T-cell (primary cell): ENCODE results near the gene RBFOX1. TPM values are rescaled to one million over a fixed set of nuclear protein-coding genes. Genes with fewer than 3 reads are reported as not detected.

Source experiments
- ATAC-seq, 4 experiments: fragments of 200-7000 bp in 3 of 4; fragments of 150-1000 bp in 1 of 4; cut with Tn5 transposase; replicated peaks in 1 of 4; 1 replicate in 3 of 4; 2 replicates in 1 of 4; pipeline ENCODE4 v1.10.0; 2021; ENCODE audit warnings: moderate library complexity in 3 of 4, mild to moderate bottlenecking in 2 of 4, moderate number of reproducible peaks in 1 of 4
- CTCF ChIA-PET, 2 donors: fragments of 300-600 bp; sonication (Branson Sonifier 250); formaldehyde crosslinking; loops; one replicate each; lab custom pipeline; 2022; ENCODE audit warnings: antibody characterized with exemption in 2 of 2; lab: Charles Lee
- POLR2A ChIA-PET, 2 donors: fragments of 300-600 bp; sonication (Branson Sonifier 250); formaldehyde crosslinking; loops; one replicate each; lab custom pipeline; 2022; ENCODE audit warnings: antibody characterized with exemption in 2 of 2; lab: Charles Lee
- DNase-seq, 35 experiments: peaks; one replicate each; pipeline versions ENCODE4 v3.0.0 to v3.0.0-alpha.2; 2013 to 2023
- H3K27ac ChIP-seq: one replicate; pipeline ENCODE4 v1.5.1; 2013; ENCODE audit warnings: low read length
- H3K27me3 ChIP-seq, 2 experiments: replicated peaks in 1 of 2; 1 replicate in 1 of 2; 2 replicates in 1 of 2; pipeline versions ENCODE4 v1.6.1 to v1.7.0; 2013; ENCODE audit warnings: low read length in 1 of 2, mixed read lengths in 1 of 2; ENCODE audit not compliant: control insufficient read depth in 2 of 2, insufficient read depth in 2 of 2; ENCODE audit errors: extremely low read depth in 1 of 2
- H3K36me3 ChIP-seq, 2 donors: 1 replicate in 1 of 2; 2 replicates in 1 of 2; pipeline versions ENCODE4 v1.6.1 to v1.7.0; 2013; ENCODE audit warnings: low read length in 1 of 2; ENCODE audit not compliant: control insufficient read depth in 2 of 2, insufficient read depth in 1 of 2; ENCODE audit errors: extremely low read depth in 1 of 2
- H3K4me1 ChIP-seq, 2 experiments: 1 replicate in 1 of 2; 2 replicates in 1 of 2; pipeline versions ENCODE4 v1.6.1 to v1.7.0; 2013; ENCODE audit warnings: low read length in 2 of 2, mixed read lengths in 1 of 2; ENCODE audit not compliant: insufficient read depth in 2 of 2, control insufficient read depth in 1 of 2; ENCODE audit errors: extremely low read depth in 1 of 2
- H3K4me3 ChIP-seq, 2 donors: 1 replicate in 1 of 2; 2 replicates in 1 of 2; pipeline versions ENCODE4 v1.5.1 to v1.7.0; 2013; ENCODE audit warnings: mild to moderate bottlenecking in 2 of 2, low read length in 1 of 2, moderate library complexity in 1 of 2; ENCODE audit not compliant: control insufficient read depth in 1 of 2; ENCODE audit errors: extremely low read depth in 1 of 2
- H3K9me3 ChIP-seq: 2 replicates; pipeline ENCODE4 v1.7.0; 2013
- H3K27ac Mint-ChIP-seq, 2 donors: one replicate each; pipeline ENCODE4 v1.8.0; 2020 to 2021; ENCODE audit warnings: mild to moderate bottlenecking in 2 of 2, mixed read lengths in 2 of 2
- H3K27me3 Mint-ChIP-seq, 2 donors: one replicate each; pipeline ENCODE4 v1.8.0; 2021 to 2022; ENCODE audit warnings: mixed read lengths in 2 of 2
- H3K36me3 Mint-ChIP-seq: one replicate; pipeline ENCODE4 v1.8.0; 2021; ENCODE audit warnings: mixed read lengths
- H3K4me1 Mint-ChIP-seq, 3 donors: one replicate each; pipeline ENCODE4 v1.8.0; 2020 to 2022; ENCODE audit warnings: mixed read lengths in 3 of 3, mild to moderate bottlenecking in 1 of 3
- H3K4me3 Mint-ChIP-seq, 3 donors: one replicate each; pipeline ENCODE4 v1.8.0; 2020 to 2022; ENCODE audit warnings: mild to moderate bottlenecking in 3 of 3, mixed read lengths in 3 of 3, moderate library complexity in 3 of 3
- H3K9me3 Mint-ChIP-seq, 3 donors: one replicate each; pipeline ENCODE4 v1.8.0; 2020 to 2022; ENCODE audit warnings: mixed read lengths in 3 of 3
- WGBS: methylation state at CpG from one replicate; pipeline ENCODE4 v1.1.5; 2013; ENCODE audit warnings: missing lambda C conversion rate; ENCODE audit not compliant: insufficient coverage; 5-methylcytosine and 5-hydroxymethylcytosine counted together
- total RNA-seq, 35 experiments: library from RNA in 6 of 35; stranded (reverse) in 6 of 35; fragments of 120-200 nt in 1 of 35; gene quantifications; one replicate each; pipeline versions ENCODE4 v1.2.1 to v1.2.4 and lab custom pipeline; 2013 to 2026

The RBFOX1 gene
- total RNA-seq, 5 donors from 2014 or later (not counting 1 experiment from before 2014, with no cell fraction given), result not detected

GRCh38 chr16:7381671-7382070 lies 49.0 kb downstream of the RBFOX1 start:
- no peaks in the 10 kb centered on the region for H3K4me1 Mint-ChIP-seq
- no peaks in the 10 kb centered on the region for H3K9me3 ChIP-seq
- H3K27ac Mint-ChIP-seq, result no peak overlapping the region
- DNase-seq, result no peak
- H3K36me3 ChIP-seq, result no peaks in the 10 kb centered on the region
- no peak for ATAC-seq
- no peaks in the 10 kb centered on the region for H3K4me1 ChIP-seq
- no peaks in the 10 kb centered on the region for H3K27me3 ChIP-seq
- H3K27ac ChIP-seq, result no peak overlapping the region
- H3K36me3 Mint-ChIP-seq, result no peaks in the 10 kb centered on the region
- peaks cover 11 to 20% (median 18%) of the 10 kb centered on the region in 3 donors for H3K9me3 Mint-ChIP-seq
- POLR2A ChIA-PET, result no interaction called here
- whole genome bisulfite sequencing, result 14% methylated on average over 1 of the region's 6 CpGs
- H3K4me3 Mint-ChIP-seq, result no peak overlapping the region
- H3K27me3 Mint-ChIP-seq, result no peaks in the 10 kb centered on the region
- CTCF ChIA-PET, result no interaction called here
- no peak overlapping the region for H3K4me3 ChIP-seq

DNA sequence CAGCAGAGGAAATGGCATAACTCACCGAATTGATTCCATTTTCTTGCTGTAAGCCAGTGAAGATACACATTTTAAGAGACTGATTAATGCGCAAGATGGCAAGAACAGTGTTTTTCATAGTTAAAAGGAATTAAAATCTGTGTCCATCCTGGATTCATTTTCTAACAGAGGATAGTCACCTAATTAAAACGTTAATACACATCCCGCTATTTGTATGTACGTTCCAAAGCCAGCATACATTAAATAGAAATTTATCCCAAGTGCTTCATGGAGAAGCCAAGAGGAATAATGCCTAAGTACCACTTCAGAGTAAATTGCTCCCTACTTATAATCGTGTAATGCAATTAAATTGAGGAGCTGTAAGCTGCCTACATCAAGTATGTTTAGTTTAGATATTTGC lies 49.9 kb downstream of the RBFOX1 start:
- Mint-ChIP-seq H3K9me3 (peaks cover 10 to 19% (median 18%) of the 10 kb centered on the region in 3 donors), H3K27ac (no peak overlapping the region), H3K27me3 (no peaks in the 10 kb centered on the region), H3K36me3 (no peaks in the 10 kb centered on the region), H3K4me3 (no peak overlapping the region), H3K4me1 (no peaks in the 10 kb centered on the region)
- DNase-seq, result no peak
- H3K36me3 ChIP-seq, result no peaks in the 10 kb centered on the region
- no peaks in the 10 kb centered on the region for H3K4me1 ChIP-seq
- no CpG with 5 or more reads among the region's 6 CpGs for WGBS
- no peak overlapping the region for H3K27ac ChIP-seq
- POLR2A ChIA-PET, result no interaction called here
- no peaks in the 10 kb centered on the region for H3K9me3 ChIP-seq
- no peak overlapping the region for H3K4me3 ChIP-seq
- no peak for ATAC-seq
- CTCF ChIA-PET, result interaction anchor here in 1 of 2 donors (0.7 kb wide), 1 partner anchor 9 kb away, joined by 3 read pairs; no protein-coding TSS in a partner anchor
- H3K27me3 ChIP-seq, result no peaks in the 10 kb centered on the region

- 88% methylated on average over 2 of the region's 5 CpGs for WGBS
- POLR2A ChIA-PET, result no interaction called here
- H3K9me3 ChIP-seq, result no peaks in the 10 kb centered on the region
- Mint-ChIP-seq H3K4me1 (no peaks in the 10 kb centered on the region), H3K27me3 (no peaks in the 10 kb centered on the region), H3K9me3 (peaks cover 11 to 14% (median 12%) of the 10 kb centered on the region in 3 donors), H3K27ac (no peak overlapping the region), H3K36me3 (no peaks in the 10 kb centered on the region), H3K4me3 (no peak overlapping the region)
- H3K36me3 ChIP-seq, result no peaks in the 10 kb centered on the region
- H3K27ac ChIP-seq, result no peak overlapping the region
- ATAC-seq (no peak), DNase-seq (no peak)
- H3K4me1 ChIP-seq, result no peaks in the 10 kb centered on the region
- no peak overlapping the region for H3K4me3 ChIP-seq
- no peaks in the 10 kb centered on the region for H3K27me3 ChIP-seq
- CTCF ChIA-PET, result no interaction called here
Observed at GRCh38 chr16:7390974-7391373, 58.3 kb downstream of the RBFOX1 start.

DNA sequence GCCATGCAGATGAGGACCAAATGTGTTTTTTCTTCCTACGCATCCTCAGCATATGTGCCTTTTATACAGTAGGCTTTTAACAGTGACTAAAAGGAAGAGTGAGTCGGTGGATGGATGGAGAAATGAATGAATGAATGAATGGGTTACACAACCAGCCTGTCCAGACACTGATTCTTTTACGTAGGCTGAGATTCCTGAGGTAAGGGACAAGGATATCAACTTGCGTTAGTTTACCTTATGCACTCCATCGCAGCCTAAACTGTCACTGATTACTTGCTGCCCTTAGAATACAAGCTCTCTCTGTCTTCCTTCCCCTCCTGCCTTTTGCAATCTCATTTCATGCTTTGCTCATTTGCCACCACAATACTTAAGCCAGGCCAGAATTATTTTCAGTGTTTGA lies 59.0 kb downstream of the RBFOX1 start:
- H3K27ac Mint-ChIP-seq, result no peak overlapping the region
- peaks cover 7 to 14% (median 12%) of the 10 kb centered on the region in 3 donors for H3K9me3 Mint-ChIP-seq
- Histone ChIP-seq H3K4me3 (no peak overlapping the region), H3K9me3 (no peaks in the 10 kb centered on the region), H3K27me3 (no peaks in the 10 kb centered on the region), H3K27ac (no peak overlapping the region), H3K36me3 (no peaks in the 10 kb centered on the region), H3K4me1 (no peaks in the 10 kb centered on the region)
- ChIA-PET CTCF (no interaction called here), POLR2A (no interaction called here)
- H3K36me3 Mint-ChIP-seq, result no peaks in the 10 kb centered on the region
- H3K27me3 Mint-ChIP-seq, result no peaks in the 10 kb centered on the region
- DNase-seq (no peak), ATAC-seq (no peak)
- no peaks in the 10 kb centered on the region for H3K4me1 Mint-ChIP-seq
- no peak overlapping the region for H3K4me3 Mint-ChIP-seq
- WGBS, result 100% methylated on average over 1 of the region's 5 CpGs

DNA sequence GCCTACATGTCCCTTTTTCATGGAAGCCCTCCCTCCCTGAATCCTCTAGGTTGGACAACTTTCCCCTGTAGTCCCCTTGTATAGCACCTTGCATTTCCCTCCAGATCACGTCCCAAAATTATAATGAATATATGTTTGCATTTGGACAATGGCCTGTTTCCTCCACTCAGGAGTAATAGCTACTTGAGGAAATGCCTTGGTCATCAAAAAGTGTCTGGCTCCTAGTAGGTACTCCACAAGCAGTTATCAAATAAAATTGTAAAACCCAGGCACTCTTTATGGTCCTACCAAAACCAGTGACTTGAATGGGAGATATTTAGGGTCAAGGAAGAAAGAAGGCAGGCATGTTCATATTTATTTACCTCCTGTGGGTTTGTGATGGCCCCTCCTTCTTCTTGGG lies 59.6 kb downstream of the RBFOX1 start:
- ATAC-seq (no peak), DNase-seq (no peak)
- Mint-ChIP-seq H3K4me3 (no peak overlapping the region), H3K36me3 (no peaks in the 10 kb centered on the region), H3K27ac (no peak overlapping the region), H3K27me3 (no peaks in the 10 kb centered on the region), H3K9me3 (peaks cover 5 to 16% (median 12%) of the 10 kb centered on the region in 3 donors), H3K4me1 (no peaks in the 10 kb centered on the region)
- H3K4me3 ChIP-seq, result no peak overlapping the region
- no peaks in the 10 kb centered on the region for H3K4me1 ChIP-seq
- H3K27me3 ChIP-seq, result no peaks in the 10 kb centered on the region
- ChIA-PET CTCF (no interaction called here), POLR2A (no interaction called here)
- WGBS, result no CpG with 5 or more reads among the region's 1 CpG
- H3K27ac ChIP-seq, result no peak overlapping the region
- H3K9me3 ChIP-seq, result no peaks in the 10 kb centered on the region
- no peaks in the 10 kb centered on the region for H3K36me3 ChIP-seq

GRCh38 chr16:7393680-7394079 lies 61.0 kb downstream of the RBFOX1 start:
- DNase-seq (no peak), ATAC-seq (no peak)
- H3K9me3 ChIP-seq, result no peaks in the 10 kb centered on the region
- ChIA-PET CTCF (no interaction called here), POLR2A (no interaction called here)
- H3K4me1 Mint-ChIP-seq, result no peaks in the 10 kb centered on the region
- no peaks in the 10 kb centered on the region for H3K27me3 ChIP-seq
- no peak overlapping the region for H3K4me3 ChIP-seq
- no peaks in the 10 kb centered on the region for H3K36me3 Mint-ChIP-seq
- H3K4me1 ChIP-seq, result no peaks in the 10 kb centered on the region
- no peak overlapping the region for H3K4me3 Mint-ChIP-seq
- H3K36me3 ChIP-seq, result no peaks in the 10 kb centered on the region
- WGBS, result 88% methylated on average over 4 of the region's 4 CpGs
- H3K27ac Mint-ChIP-seq, result no peak overlapping the region
- no peaks in the 10 kb centered on the region for H3K27me3 Mint-ChIP-seq
- peaks cover 5 to 17% (median 8%) of the 10 kb centered on the region in 3 donors for H3K9me3 Mint-ChIP-seq
- H3K27ac ChIP-seq, result no peak overlapping the region
